ENCODE measurements around the gene MAPK14.

Gene MAPK14

DNA sequence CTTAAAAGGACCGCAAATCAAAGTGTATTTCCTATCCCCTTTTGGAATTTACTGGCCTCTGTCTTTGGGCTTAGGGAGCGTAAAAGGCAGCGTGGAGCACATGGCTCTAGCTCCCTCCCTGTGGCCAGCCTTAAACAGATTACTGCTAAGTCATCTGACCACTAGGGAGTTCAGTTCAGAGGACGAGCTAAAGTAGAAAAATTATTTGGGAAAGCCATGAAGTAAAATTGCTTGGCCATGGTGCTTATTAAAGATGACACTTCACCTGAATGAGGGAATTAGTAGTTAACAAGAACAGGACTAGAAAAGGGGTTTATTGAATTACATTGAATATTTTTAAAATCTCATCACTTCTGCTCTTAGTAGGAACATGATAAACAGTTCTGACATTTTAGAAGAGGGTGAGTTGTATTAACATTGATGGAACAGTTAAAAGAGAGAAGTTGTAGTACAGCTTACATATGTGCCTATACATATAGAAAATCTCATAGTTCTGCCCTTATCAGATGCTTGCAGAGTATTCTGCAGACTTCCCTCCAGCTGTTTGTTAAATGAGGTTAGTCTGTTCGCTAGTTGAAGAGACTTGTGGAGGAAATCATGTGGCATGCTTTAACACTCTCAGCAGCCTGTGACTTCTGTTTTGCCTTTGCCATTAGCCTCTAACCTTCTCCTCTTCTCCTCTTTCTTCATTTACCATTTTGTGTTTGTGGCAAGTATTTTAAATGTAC, 71.5 kb downstream of the MAPK14 start:
- Histone ChIP-seq H3K27ac (ENCODE audit: low read depth, low read length, poor library complexity, severe bottlenecking) (no peak overlapping the region), H3K9ac (ENCODE audit: low read length) (no peak overlapping the region), H3K9me2 (ENCODE audit: low read depth, low read length) (no peaks in the 10 kb centered on the region), H3K4me1 (ENCODE audit: insufficient read depth, low read length, severe bottlenecking) (peaks cover 20% of the 10 kb centered on the region), H2AFZ (ENCODE audit: low read length) (no peak overlapping the region), H3K4me3 (ENCODE audit: low read depth, low read length, poor library complexity, severe bottlenecking) (no peak overlapping the region), H3K36me3 (ENCODE audit: insufficient read depth, low read length) (peaks cover 45% of the 10 kb centered on the region; the same call in 1 of the 2 replicates), H3K79me2 (ENCODE audit: insufficient read depth, low read length) (no peaks in the 10 kb centered on the region), H3K4me2 (ENCODE audit: low read length) (no peak overlapping the region), H4K20me1 (ENCODE audit: insufficient read depth, low read length) (no peaks in the 10 kb centered on the region), H3F3A (ENCODE audit: insufficient read depth, low read length) (no peaks in the 10 kb centered on the region), H3K27me3 (ENCODE audit: insufficient read depth, low read length) (no peaks in the 10 kb centered on the region), H3K9me3 (ENCODE audit: low read length) (no peaks in the 10 kb centered on the region)
- TF ChIP-seq, protein P1, sequence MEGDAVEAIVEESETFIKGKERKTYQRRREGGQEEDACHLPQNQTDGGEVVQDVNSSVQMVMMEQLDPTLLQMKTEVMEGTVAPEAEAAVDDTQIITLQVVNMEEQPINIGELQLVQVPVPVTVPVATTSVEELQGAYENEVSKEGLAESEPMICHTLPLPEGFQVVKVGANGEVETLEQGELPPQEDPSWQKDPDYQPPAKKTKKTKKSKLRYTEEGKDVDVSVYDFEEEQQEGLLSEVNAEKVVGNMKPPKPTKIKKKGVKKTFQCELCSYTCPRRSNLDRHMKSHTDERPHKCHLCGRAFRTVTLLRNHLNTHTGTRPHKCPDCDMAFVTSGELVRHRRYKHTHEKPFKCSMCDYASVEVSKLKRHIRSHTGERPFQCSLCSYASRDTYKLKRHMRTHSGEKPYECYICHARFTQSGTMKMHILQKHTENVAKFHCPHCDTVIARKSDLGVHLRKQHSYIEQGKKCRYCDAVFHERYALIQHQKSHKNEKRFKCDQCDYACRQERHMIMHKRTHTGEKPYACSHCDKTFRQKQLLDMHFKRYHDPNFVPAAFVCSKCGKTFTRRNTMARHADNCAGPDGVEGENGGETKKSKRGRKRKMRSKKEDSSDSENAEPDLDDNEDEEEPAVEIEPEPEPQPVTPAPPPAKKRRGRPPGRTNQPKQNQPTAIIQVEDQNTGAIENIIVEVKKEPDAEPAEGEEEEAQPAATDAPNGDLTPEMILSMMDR (IDR thresholded peaks at IDR 0.05; ENCODE audit: low read length), result no peak
- no peak for TF ChIP-seq EZH2 (IDR thresholded peaks at IDR 0.05; ENCODE audit: borderline replicate concordance, low read length)

DNA sequence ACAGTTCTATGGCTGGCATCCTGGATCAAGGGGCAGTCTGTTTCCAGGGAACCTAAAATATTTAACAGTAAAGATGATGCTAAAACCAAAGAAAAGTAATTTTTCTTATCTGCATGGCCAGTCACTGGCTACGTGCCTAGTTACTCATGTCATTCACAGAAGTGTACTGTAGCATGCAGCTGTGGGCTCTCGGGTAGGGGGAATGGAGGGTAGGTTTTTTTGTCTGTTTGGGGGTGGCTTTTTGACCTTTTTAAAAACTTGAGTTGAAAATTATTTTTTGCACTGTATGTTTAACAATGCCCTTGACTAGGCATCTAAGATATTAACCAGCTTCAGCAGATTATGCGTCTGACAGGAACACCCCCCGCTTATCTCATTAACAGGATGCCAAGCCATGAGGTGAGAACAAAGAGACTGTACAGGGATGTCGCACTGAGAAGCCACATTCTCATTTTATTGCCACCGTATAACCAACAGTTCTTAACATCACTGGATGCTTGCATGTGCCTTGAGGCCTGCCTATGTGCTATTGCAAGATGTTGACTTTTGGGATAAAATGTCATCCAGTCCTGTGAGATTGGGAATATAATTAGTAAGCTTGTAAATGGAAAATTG, 72.4 kb downstream of the MAPK14 start:
- H4K20me1 ChIP-seq (ENCODE audit: insufficient read depth, low read length), result no peaks in the 10 kb centered on the region
- peaks cover 14% of the 10 kb centered on the region for H3K4me1 ChIP-seq (ENCODE audit: insufficient read depth, low read length, severe bottlenecking)
- H3K9me3 ChIP-seq (ENCODE audit: low read length), result no peaks in the 10 kb centered on the region
- no peak for TF ChIP-seq EZH2 (IDR thresholded peaks at IDR 0.05; ENCODE audit: borderline replicate concordance, low read length)
- TF ChIP-seq, protein P1 (IDR thresholded peaks at IDR 0.05; ENCODE audit: low read length), result no peak
- no peaks in the 10 kb centered on the region for H3K27me3 ChIP-seq (ENCODE audit: insufficient read depth, low read length)
- H3K27ac ChIP-seq (ENCODE audit: low read depth, low read length, poor library complexity, severe bottlenecking), result no peak overlapping the region
- H2AFZ ChIP-seq (ENCODE audit: low read length), result no peak overlapping the region
- no peak overlapping the region for H3K9ac ChIP-seq (ENCODE audit: low read length)
- H3K4me3 ChIP-seq (ENCODE audit: low read depth, low read length, poor library complexity, severe bottlenecking), result no peak overlapping the region
- H3F3A ChIP-seq (ENCODE audit: insufficient read depth, low read length), result no peaks in the 10 kb centered on the region
- H3K36me3 ChIP-seq (ENCODE audit: insufficient read depth, low read length), result peaks cover 50% of the 10 kb centered on the region; the same call in 1 of the 2 replicates
- H3K79me2 ChIP-seq (ENCODE audit: insufficient read depth, low read length), result no peaks in the 10 kb centered on the region
- no peaks in the 10 kb centered on the region for H3K9me2 ChIP-seq (ENCODE audit: low read depth, low read length)
- no peak overlapping the region for H3K4me2 ChIP-seq (ENCODE audit: low read length)

DNA sequence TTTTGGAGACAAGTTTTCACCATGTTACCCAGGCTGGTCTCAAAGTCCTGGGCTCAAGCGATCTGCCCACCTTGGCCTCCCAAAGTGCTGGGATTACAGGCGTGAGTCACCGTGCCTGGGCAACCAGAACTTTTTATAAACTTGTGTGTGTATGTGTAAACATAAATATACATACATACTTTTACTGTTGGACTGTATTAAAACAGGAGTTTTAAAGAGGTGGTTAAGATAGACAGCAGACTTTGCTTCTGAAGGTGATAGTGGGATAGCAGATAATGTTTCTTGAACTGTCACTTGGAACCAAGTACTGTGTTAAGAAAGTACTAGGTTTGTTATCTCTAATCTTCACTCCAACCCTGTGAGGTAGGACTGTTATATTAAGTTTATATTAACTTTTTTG, 74.1 kb downstream of the MAPK14 start:
- Histone ChIP-seq H3K4me1 (ENCODE audit: insufficient read depth, low read length, severe bottlenecking) (peaks cover 11% of the 10 kb centered on the region), H3K4me3 (ENCODE audit: low read depth, low read length, poor library complexity, severe bottlenecking) (no peak overlapping the region), H3F3A (ENCODE audit: insufficient read depth, low read length) (no peaks in the 10 kb centered on the region), H3K27me3 (ENCODE audit: insufficient read depth, low read length) (no peaks in the 10 kb centered on the region), H3K9me3 (ENCODE audit: low read length) (no peaks in the 10 kb centered on the region), H3K27ac (ENCODE audit: low read depth, low read length, poor library complexity, severe bottlenecking) (no peak overlapping the region), H3K79me2 (ENCODE audit: insufficient read depth, low read length) (no peaks in the 10 kb centered on the region), H3K36me3 (ENCODE audit: insufficient read depth, low read length) (peaks cover 52% of the 10 kb centered on the region; the same call in 1 of the 2 replicates), H3K9me2 (ENCODE audit: low read depth, low read length) (no peaks in the 10 kb centered on the region), H2AFZ (ENCODE audit: low read length) (no peak overlapping the region), H3K9ac (ENCODE audit: low read length) (no peak overlapping the region), H4K20me1 (ENCODE audit: insufficient read depth, low read length) (no peaks in the 10 kb centered on the region), H3K4me2 (ENCODE audit: low read length) (no peak overlapping the region)
- TF ChIP-seq, protein P1 (IDR thresholded peaks at IDR 0.05; ENCODE audit: low read length), result no peak
- no peak for TF ChIP-seq EZH2 (IDR thresholded peaks at IDR 0.05; ENCODE audit: borderline replicate concordance, low read length)
